Gastrocnemius medialis (tissue), 4 donors: ENCODE data around the gene HDAC7. TPM values are rescaled to one million over a fixed set of nuclear protein-coding genes. Genes with fewer than 3 reads are reported as not detected.

ENCODE experiments used
- ATAC-seq, 2 donors: fragments of 150-250 bp; one replicate each; pipeline ENCODE4 v1.9.1; 2016
- DNase-seq, 2 donors: peaks; one replicate each; pipeline ENCODE4 v3.0.0-alpha.2; 2019
- H3K27ac ChIP-seq, 4 donors: fragments of 200-600 bp; sonication (generic); 1 replicate in 1 of 4; 2 replicates in 3 of 4; pipeline ENCODE4 v1.5.1; 2016 to 2018; ENCODE audit warnings: mild to moderate bottlenecking in 2 of 4, moderate library complexity in 1 of 4
- H3K27me3 ChIP-seq, 3 donors: fragments of 200-600 bp; sonication (generic) in 2 of 3; 1 replicate in 1 of 3; 2 replicates in 2 of 3; pipeline versions ENCODE4 v1.5.1 to v1.6.0; 2016 to 2019; ENCODE audit warnings: mild to moderate bottlenecking in 1 of 3, moderate library complexity in 1 of 3
- H3K36me3 ChIP-seq, 2 donors: fragments of 200-600 bp; sonication (generic) in 1 of 2; one replicate each; pipeline ENCODE4 v1.5.1; 2017 to 2018
- H3K4me1 ChIP-seq, 2 donors: fragments of 200-600 bp; sonication (generic) in 1 of 2; one replicate each; pipeline ENCODE4 v1.5.1; 2016 to 2017; ENCODE audit warnings: mild to moderate bottlenecking in 2 of 2
- H3K4me3 ChIP-seq, 4 donors: fragments of 200-600 bp; sonication (generic) in 3 of 4; 1 replicate in 1 of 4; 2 replicates in 3 of 4; pipeline ENCODE4 v1.5.1; 2016 to 2019; ENCODE audit warnings: mild to moderate bottlenecking in 2 of 4
- H3K9me3 ChIP-seq, 3 donors: fragments of 200-600 bp; sonication (generic) in 2 of 3; 1 replicate in 1 of 3; 2 replicates in 2 of 3; pipeline ENCODE4 v1.5.1; 2016 to 2019
- CTCF ChIP-seq, 5 experiments: fragments of 450-650 bp in 3 of 5; fragments of 200-600 bp in 2 of 5; sonication (generic) in 2 of 5; IDR thresholded peaks in 4 of 5; conservative IDR thresholded peaks in 1 of 5; 1 replicate in 4 of 5; 2 replicates in 1 of 5; pipeline ENCODE4 v1.5.1; 2016 to 2019; ENCODE audit warnings: antibody characterized with exemption in 5 of 5, mild to moderate bottlenecking in 3 of 5, moderate library complexity in 3 of 5
- POLR2A ChIP-seq, 2 donors: fragments of 450-650 bp; IDR thresholded peaks; one replicate each; pipeline ENCODE4 v1.6.1; 2017; ENCODE audit warnings: antibody characterized with exemption in 2 of 2, mild to moderate bottlenecking in 2 of 2, moderate library complexity in 2 of 2
- in situ Hi-C, 4 donors: fragments of 200-750 bp; cut with MboI; loops; one replicate each; pipeline versions ENCODE4 v1.15.0 to v1.8.0; 2017; ENCODE audit warnings: low sequenced_read_pairs in 4 of 4
- intact Hi-C: fragments of 100-400 bp; cut with DNase I; formaldehyde crosslinking; loops from one replicate; pipeline ENCODE4 v1.15.1; 2023; ENCODE audit warnings: low total_unique reads
- total RNA-seq, 4 donors: library from RNA; depleted of rRNA; stranded (reverse); fragments of >200 nt; gene quantifications; one replicate each; pipeline versions ENCODE4 v1.1.0 to v1.2.3, GENCODE V29; 2016

Gene HDAC7
- total RNA-seq, 4 donors from 2014 or later = 12.2 to 27.1 (median 17.0) TPM

- no peak for TF ChIP-seq POLR2A (IDR thresholded peaks at IDR 0.05)
- TF ChIP-seq CTCF (IDR thresholded peaks at IDR 0.05 in 4 of 5, conservative IDR thresholded peaks at IDR 0.05 in 1 of 5) = no peak
- H3K36me3 ChIP-seq = no peaks in the 10 kb centered on the region
- in situ Hi-C loops = loop anchor here in 2 of 4 donors (25.0 kb wide), 1 partner anchor 88 kb away; no protein-coding TSS in a partner anchor
- no peak for ATAC-seq
- no peaks in the 10 kb centered on the region for H3K27me3 ChIP-seq
- no peak overlapping the region for H3K27ac ChIP-seq
- H3K4me1 ChIP-seq = peaks cover 24 to 27% of the 10 kb centered on the region in 2 donors
- DNase-seq = no peak
- intact Hi-C loops = no loop called here
- H3K4me3 ChIP-seq = no peak overlapping the region
- no peaks in the 10 kb centered on the region for H3K9me3 ChIP-seq
Observed at GRCh38 chr12:47748899-47749298, 70.8 kb downstream of the HDAC7 start.

GRCh38 chr12:47748507-47748828, 71.2 kb downstream of the HDAC7 start:
- H3K27me3 ChIP-seq = no peaks in the 10 kb centered on the region
- peaks cover 20 to 23% of the 10 kb centered on the region in 2 donors for H3K4me1 ChIP-seq
- no peak for TF ChIP-seq POLR2A (IDR thresholded peaks at IDR 0.05)
- no peak for TF ChIP-seq CTCF (IDR thresholded peaks at IDR 0.05 in 4 of 5, conservative IDR thresholded peaks at IDR 0.05 in 1 of 5)
- intact Hi-C loops = no loop called here
- ATAC-seq (no peak), DNase-seq (no peak)
- no peak overlapping the region for H3K27ac ChIP-seq
- H3K4me3 ChIP-seq = no peak overlapping the region
- in situ Hi-C loops = loop anchor here in 2 of 4 donors (25.0 kb wide), 1 partner anchor 89 kb away; no protein-coding TSS in a partner anchor
- H3K36me3 ChIP-seq = no peaks in the 10 kb centered on the region
- H3K9me3 ChIP-seq = no peaks in the 10 kb centered on the region

- Histone ChIP-seq H3K27me3 (no peaks in the 10 kb centered on the region), H3K4me3 (no peak overlapping the region), H3K36me3 (no peaks in the 10 kb centered on the region), H3K4me1 (peaks cover 14 to 17% of the 10 kb centered on the region in 2 donors), H3K9me3 (no peaks in the 10 kb centered on the region), H3K27ac (no peak overlapping the region)
- ATAC-seq (no peak), DNase-seq (no peak)
- no peak for TF ChIP-seq CTCF (IDR thresholded peaks at IDR 0.05 in 4 of 5, conservative IDR thresholded peaks at IDR 0.05 in 1 of 5)
- TF ChIP-seq POLR2A (IDR thresholded peaks at IDR 0.05) = no peak
- in situ Hi-C loops = loop anchor here in 2 of 4 donors (25.0 kb wide), 1 partner anchor 89 kb away; no protein-coding TSS in a partner anchor
- intact Hi-C loops = no loop called here
Observed at GRCh38 chr12:47747596-47748506, 71.9 kb downstream of the HDAC7 start.

- Histone ChIP-seq H3K36me3 (no peaks in the 10 kb centered on the region), H3K4me1 (peaks cover 6 to 9% of the 10 kb centered on the region in 2 donors), H3K9me3 (no peaks in the 10 kb centered on the region), H3K27ac (no peak overlapping the region), H3K4me3 (no peak overlapping the region), H3K27me3 (no peaks in the 10 kb centered on the region)
- intact Hi-C loops = no loop called here
- TF ChIP-seq POLR2A (IDR thresholded peaks at IDR 0.05) (no peak), CTCF (IDR thresholded peaks at IDR 0.05 in 4 of 5, conservative IDR thresholded peaks at IDR 0.05 in 1 of 5) (no peak)
- no peak for DNase-seq
- no peak for ATAC-seq
- in situ Hi-C loops = loop anchor here in 2 of 4 donors (25.0 kb wide), 1 partner anchor 90 kb away; no protein-coding TSS in a partner anchor
Observed at GRCh38 chr12:47747126-47747525, 72.6 kb downstream of the HDAC7 start.
